IPS DF 6.9 (cell line): ENCODE measurements around the gene DHDDS.

Experiments used
- DNase-seq: peaks from one replicate; pipeline ENCODE4 v3.0.0-alpha.2; 2013; ENCODE audit warnings: low read depth, low spot score
- H3K27ac ChIP-seq: one replicate; pipeline ENCODE4 v1.5.1; 2013; ENCODE audit warnings: low read length, control low read depth
- H3K27me3 ChIP-seq: 2 replicates; pipeline ENCODE4 v1.6.1; 2013; ENCODE audit warnings: mild to moderate bottlenecking, low read length; ENCODE audit not compliant: control insufficient read depth, insufficient read depth
- H3K36me3 ChIP-seq: 2 replicates; pipeline ENCODE4 v1.6.1; 2013; ENCODE audit warnings: low read length; ENCODE audit not compliant: control insufficient read depth, insufficient read depth
- H3K4me1 ChIP-seq: 2 replicates; pipeline ENCODE4 v1.6.1; 2013; ENCODE audit warnings: low read length; ENCODE audit not compliant: control insufficient read depth, insufficient read depth
- H3K4me3 ChIP-seq: 2 replicates; pipeline ENCODE4 v1.5.1; 2013; ENCODE audit warnings: mild to moderate bottlenecking, low read length
- H3K9me3 ChIP-seq: 2 replicates; pipeline ENCODE4 v1.6.1; 2013; ENCODE audit warnings: low read length, inconsistent platforms; ENCODE audit not compliant: control insufficient read depth, insufficient read depth
- WGBS: extraction: QIAGEN DNeasy Blood & Tissue Kit; methylation state at CpG from one replicate; pipeline ENCODE4 v1.1.7; 2013; ENCODE audit warnings: mixed read lengths, missing lambda C conversion rate; ENCODE audit not compliant: insufficient read length, insufficient coverage; 5-methylcytosine and 5-hydroxymethylcytosine counted together

DHDDS gene

DNA sequence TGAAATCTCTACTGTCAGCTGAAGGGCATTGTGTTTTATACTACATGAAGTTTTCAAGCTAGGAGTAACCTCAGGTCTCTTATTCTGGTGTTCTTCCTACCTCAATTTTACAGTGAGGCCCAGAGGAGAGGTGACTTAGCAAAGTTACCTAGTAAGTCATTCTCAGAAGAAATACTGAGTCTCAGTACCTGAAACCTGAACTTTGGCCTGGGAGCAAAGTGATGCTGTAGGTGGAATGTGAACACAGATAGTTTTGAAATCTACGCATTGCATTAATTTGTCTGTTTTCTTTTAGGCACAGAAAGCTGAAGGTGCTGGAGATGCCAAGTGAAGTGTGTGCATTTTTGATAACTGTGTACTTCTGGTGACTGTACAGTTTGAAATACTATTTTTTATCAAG, 42.7 kb downstream of the DHDDS start:
- no peaks in the 10 kb centered on the region for H3K27me3 ChIP-seq
- H3K27ac ChIP-seq, result no peak overlapping the region
- no peak for DNase-seq
- H3K4me3 ChIP-seq, result no peak overlapping the region
- peaks cover 19% of the 10 kb centered on the region; the same call in 1 of the 2 replicates for H3K36me3 ChIP-seq
- H3K9me3 ChIP-seq, result no peaks in the 10 kb centered on the region
- no peaks in the 10 kb centered on the region; the same call in 1 of the 2 replicates for H3K4me1 ChIP-seq
- no CpG with 5 or more reads among the region's 1 CpG for WGBS

GRCh38 chr1:26475989-26476388, 43.9 kb downstream of the DHDDS start:
- no peaks in the 10 kb centered on the region for H3K9me3 ChIP-seq
- no peak overlapping the region for H3K27ac ChIP-seq
- H3K27me3 ChIP-seq, result no peaks in the 10 kb centered on the region
- DNase-seq, result no peak
- H3K36me3 ChIP-seq, result peaks cover 19% of the 10 kb centered on the region; the same call in 1 of the 2 replicates
- WGBS, result no CpG with 5 or more reads among the region's 3 CpGs
- no peaks in the 10 kb centered on the region; the same call in 1 of the 2 replicates for H3K4me1 ChIP-seq
- H3K4me3 ChIP-seq, result no peak overlapping the region

GRCh38 chr1:26476958-26477357, 44.8 kb downstream of the DHDDS start:
- Histone ChIP-seq H3K27ac (no peak overlapping the region), H3K9me3 (no peaks in the 10 kb centered on the region), H3K4me1 (no peaks in the 10 kb centered on the region), H3K27me3 (no peaks in the 10 kb centered on the region), H3K4me3 (no peak overlapping the region), H3K36me3 (peaks cover 19% of the 10 kb centered on the region; the same call in 1 of the 2 replicates)
- no CpG with 5 or more reads among the region's 4 CpGs for WGBS
- DNase-seq, result no peak

DNA sequence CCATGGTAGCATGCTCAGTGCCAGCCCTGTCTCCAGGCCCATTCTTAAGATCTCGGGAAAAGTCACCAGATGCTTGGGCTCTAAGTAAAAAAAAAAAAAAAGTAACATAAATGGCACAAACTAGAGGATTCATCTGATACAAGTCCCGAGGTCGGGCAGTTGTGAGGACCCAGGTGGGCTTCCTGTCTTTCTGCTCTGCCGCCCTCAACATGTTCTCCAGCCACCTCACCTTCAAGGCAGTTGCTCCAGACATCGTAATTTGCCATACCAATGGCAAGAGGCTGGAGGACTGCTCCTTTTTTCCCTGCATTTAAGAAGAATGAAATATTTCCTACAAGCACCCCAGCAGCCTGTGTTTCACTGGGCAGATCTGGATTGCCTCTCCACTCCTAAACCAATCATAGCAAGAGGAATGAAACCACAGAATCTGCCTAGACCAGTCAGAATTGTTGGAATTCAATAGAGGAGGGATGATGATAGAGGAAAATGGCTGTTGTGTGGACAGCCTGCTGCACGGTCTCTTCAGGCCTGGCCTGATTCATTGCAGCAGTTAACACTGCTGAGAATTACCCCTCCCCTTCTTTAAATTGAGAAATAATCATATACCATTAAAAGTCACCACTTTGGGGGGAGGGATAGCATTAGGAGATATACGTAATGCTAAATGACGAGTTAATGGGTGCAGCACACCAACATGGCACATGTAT, 45.5 kb downstream of the DHDDS start:
- no peak for DNase-seq
- WGBS, result no CpG with 5 or more reads among the region's 8 CpGs
- no peak overlapping the region for H3K27ac ChIP-seq

GRCh38 chr1:26478159-26478558, 46.0 kb downstream of the DHDDS start:
- H3K36me3 ChIP-seq, result peaks cover 19% of the 10 kb centered on the region; the same call in 1 of the 2 replicates
- no peak for DNase-seq
- H3K4me1 ChIP-seq, result no peaks in the 10 kb centered on the region
- H3K4me3 ChIP-seq, result no peak overlapping the region
- H3K27me3 ChIP-seq, result no peaks in the 10 kb centered on the region
- H3K9me3 ChIP-seq, result no peaks in the 10 kb centered on the region
- WGBS, result no CpG with 5 or more reads among the region's 3 CpGs
- no peak overlapping the region for H3K27ac ChIP-seq

More for the DNA sequence above, 45.5 kb downstream of the DHDDS start:
- Histone ChIP-seq H3K4me1 (no peaks in the 10 kb centered on the region), H3K9me3 (no peaks in the 10 kb centered on the region), H3K27me3 (no peaks in the 10 kb centered on the region), H3K4me3 (no peak overlapping the region), H3K36me3 (peaks cover 19% of the 10 kb centered on the region; the same call in 1 of the 2 replicates)

- Histone ChIP-seq H3K36me3 (peaks cover 15% of the 10 kb centered on the region; the same call in 1 of the 2 replicates), H3K4me1 (no peaks in the 10 kb centered on the region), H3K27ac (no peak overlapping the region), H3K4me3 (no peak overlapping the region), H3K9me3 (no peaks in the 10 kb centered on the region), H3K27me3 (no peaks in the 10 kb centered on the region)
- WGBS, result no CpG with 5 or more reads among the region's 6 CpGs
- DNase-seq, result no peak
Measured at GRCh38 chr1:26478988-26479387, 46.9 kb downstream of the DHDDS start.

DNA sequence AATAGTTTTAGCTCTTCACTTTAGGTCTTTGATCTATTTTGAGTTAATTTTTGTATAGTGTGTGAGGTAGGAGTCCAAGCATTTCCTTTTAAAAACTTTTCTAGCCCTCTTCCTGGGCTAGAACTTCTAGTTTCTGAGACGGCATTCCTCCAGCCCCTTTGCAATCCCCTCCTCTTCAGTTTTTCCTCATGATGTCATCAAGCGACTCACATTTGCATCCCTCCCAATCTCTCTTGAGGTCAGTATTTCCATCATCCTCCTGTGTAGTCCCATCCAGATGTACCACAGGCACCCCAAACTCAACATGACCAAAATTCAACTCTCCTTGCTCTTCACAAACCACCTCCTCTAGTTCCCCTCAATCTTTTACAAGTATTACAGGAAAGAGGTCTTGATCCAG, 50.8 kb downstream of the DHDDS start:
- no peak for DNase-seq
- Histone ChIP-seq H3K4me3 (no peak overlapping the region), H3K27ac (no peak overlapping the region), H3K9me3 (no peaks in the 10 kb centered on the region), H3K36me3 (no peaks in the 10 kb centered on the region), H3K4me1 (no peaks in the 10 kb centered on the region), H3K27me3 (no peaks in the 10 kb centered on the region)
- WGBS, result no CpG with 5 or more reads among the region's 2 CpGs

GRCh38 chr1:26483980-26484379, 51.9 kb downstream of the DHDDS start:
- WGBS, result no CpG with 5 or more reads among the region's 2 CpGs
- Histone ChIP-seq H3K9me3 (no peaks in the 10 kb centered on the region), H3K4me3 (no peak overlapping the region), H3K27ac (no peak overlapping the region), H3K27me3 (no peaks in the 10 kb centered on the region), H3K36me3 (no peaks in the 10 kb centered on the region), H3K4me1 (no peaks in the 10 kb centered on the region)
- DNase-seq, result no peak

- no peaks in the 10 kb centered on the region for H3K27me3 ChIP-seq
- no peak overlapping the region for H3K27ac ChIP-seq
- H3K36me3 ChIP-seq, result no peaks in the 10 kb centered on the region
- no peak overlapping the region for H3K4me3 ChIP-seq
- no peak for DNase-seq
- WGBS, result no CpG with 5 or more reads among the region's 4 CpGs
- H3K9me3 ChIP-seq, result no peaks in the 10 kb centered on the region
- H3K4me1 ChIP-seq, result no peaks in the 10 kb centered on the region
Measured at GRCh38 chr1:26490155-26490554, 58.0 kb downstream of the DHDDS start.

DNA sequence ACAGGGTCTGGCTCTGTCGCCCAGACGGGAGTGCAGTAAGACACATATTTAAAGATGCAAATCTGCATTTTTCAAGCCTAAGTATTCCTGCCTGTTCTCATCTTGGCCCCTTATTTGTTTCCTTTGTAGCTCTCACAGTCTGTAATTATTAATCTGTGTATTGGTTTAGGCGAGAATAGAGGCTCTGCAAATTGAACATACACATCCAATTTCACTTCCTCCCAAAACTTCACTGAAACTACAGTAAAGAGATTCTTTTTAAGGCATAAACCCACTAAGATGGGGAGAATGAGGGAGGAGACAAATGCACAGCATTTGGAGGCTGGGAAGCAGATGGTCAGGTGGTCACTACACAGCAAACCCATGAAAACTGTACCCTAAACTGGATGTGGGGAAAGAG, 61.1 kb downstream of the DHDDS start:
- no peak for DNase-seq
- Histone ChIP-seq H3K27ac (no peak overlapping the region), H3K9me3 (no peaks in the 10 kb centered on the region), H3K4me1 (no peaks in the 10 kb centered on the region), H3K36me3 (no peaks in the 10 kb centered on the region), H3K27me3 (no peaks in the 10 kb centered on the region), H3K4me3 (no peak overlapping the region)
- no CpG with 5 or more reads among the region's 3 CpGs for WGBS

GRCh38 chr1:26493938-26494337, 61.8 kb downstream of the DHDDS start:
- Histone ChIP-seq H3K4me3 (no peak overlapping the region), H3K4me1 (no peaks in the 10 kb centered on the region), H3K9me3 (no peaks in the 10 kb centered on the region), H3K27ac (no peak overlapping the region), H3K27me3 (no peaks in the 10 kb centered on the region), H3K36me3 (no peaks in the 10 kb centered on the region)
- no peak for DNase-seq
- no CpG with 5 or more reads among the region's 3 CpGs for WGBS
